GM23338 (cell line): ENCODE results near the gene MAP4K3. TPM values are rescaled to one million over a fixed set of nuclear protein-coding genes. Genes with fewer than 3 reads are reported as not detected.

ENCODE experiments used
- ATAC-seq: fragments of 200-7000 bp; cut with Tn5 transposase; 3 replicates; pipeline ENCODE4 v1.9.1; 2020
- DNase-seq: peaks from one replicate; pipeline ENCODE4 v3.0.0-alpha.2; 2015; ENCODE audit warnings: low spot score
- H2AFZ ChIP-seq: fragments of 200-600 bp; sonication (generic); 2 replicates; pipeline ENCODE4 v1.8.0; 2016; ENCODE audit warnings: antibody characterized with exemption, mild to moderate bottlenecking, moderate library complexity
- H3F3A ChIP-seq: fragments of 200-600 bp; sonication (generic); replicated peaks from 2 replicates; pipeline ENCODE4 v1.8.0; 2017; ENCODE audit warnings: antibody characterized with exemption, mixed run types, low read depth
- H3K27ac ChIP-seq: fragments of 200-600 bp; sonication (generic); 2 replicates; pipeline ENCODE4 v1.6.1; 2016; ENCODE audit warnings: low read depth
- H3K27me3 ChIP-seq: fragments of 200-600 bp; sonication (generic); 2 replicates; pipeline ENCODE4 v1.8.0; 2016; ENCODE audit warnings: mild to moderate bottlenecking, mixed run types, moderate library complexity; ENCODE audit not compliant: insufficient read depth
- H3K36me3 ChIP-seq: fragments of 200-600 bp; sonication (generic); 2 replicates; pipeline ENCODE4 v1.8.0; 2016; ENCODE audit warnings: mild to moderate bottlenecking; ENCODE audit not compliant: insufficient read depth
- H3K4me1 ChIP-seq: fragments of 200-600 bp; sonication (generic); 2 replicates; pipeline ENCODE4 v1.8.0; 2016; ENCODE audit warnings: mild to moderate bottlenecking, moderate library complexity; ENCODE audit not compliant: insufficient read depth
- H3K4me2 ChIP-seq: fragments of 200-600 bp; sonication (generic); 2 replicates; pipeline ENCODE4 v1.7.1; 2017; ENCODE audit warnings: mixed run types
- H3K4me3 ChIP-seq: fragments of 200-600 bp; sonication (generic); 2 replicates; pipeline ENCODE4 v1.6.1; 2016; ENCODE audit warnings: mixed run types
- H3K79me2 ChIP-seq: fragments of 200-600 bp; sonication (generic); replicated peaks from 2 replicates; pipeline ENCODE4 v1.8.0; 2017; ENCODE audit warnings: mild to moderate bottlenecking; ENCODE audit not compliant: insufficient read depth
- H3K9me2 ChIP-seq: fragments of 200-600 bp; sonication (generic); 2 replicates; pipeline ENCODE4 v1.8.0; 2017; ENCODE audit not compliant: insufficient read depth
- H4K20me1 ChIP-seq: fragments of 200-600 bp; sonication (generic); replicated peaks from 2 replicates; pipeline ENCODE4 v1.8.0; 2017; ENCODE audit warnings: mild to moderate bottlenecking; ENCODE audit not compliant: insufficient read depth
- H3K27ac Mint-ChIP-seq: 2 replicates; pipeline ENCODE4 v1.8.0; 2020; ENCODE audit warnings: inconsistent platforms, mild to moderate bottlenecking, moderate library complexity, mixed read lengths
- H3K27me3 Mint-ChIP-seq: 3 replicates; pipeline ENCODE4 v1.8.0; 2022; ENCODE audit warnings: low read depth, mild to moderate bottlenecking, moderate library complexity, mixed read lengths, inconsistent platforms; ENCODE audit not compliant: insufficient read depth, poor library complexity
- H3K36me3 Mint-ChIP-seq: 3 replicates; pipeline ENCODE4 v1.8.0; 2021; ENCODE audit warnings: low read depth, mild to moderate bottlenecking, inconsistent platforms, moderate library complexity, mixed read lengths
- H3K4me1 Mint-ChIP-seq: 3 replicates; pipeline ENCODE4 v1.8.0; 2020; ENCODE audit warnings: mild to moderate bottlenecking, inconsistent platforms, mixed read lengths
- H3K4me3 Mint-ChIP-seq: 3 replicates; pipeline ENCODE4 v1.8.0; 2021; ENCODE audit warnings: moderate library complexity, mild to moderate bottlenecking, inconsistent platforms, mixed read lengths
- H3K9me3 Mint-ChIP-seq: 3 replicates; pipeline ENCODE4 v1.8.0; 2020; ENCODE audit warnings: moderate library complexity, mild to moderate bottlenecking, inconsistent platforms, mixed read lengths
- CREB1 ChIP-seq: fragments of 250-450 bp; sonication (Bioruptor Pico); IDR thresholded peaks from 2 replicates; pipeline ENCODE4 v1.5.0; 2020; ENCODE audit warnings: low read depth, mild to moderate bottlenecking, moderate library complexity
- EZH2 ChIP-seq: fragments of 200-600 bp; sonication (generic); IDR thresholded peaks from one replicate; pipeline ENCODE4 v1.8.0; 2017; ENCODE audit warnings: antibody characterized with exemption, mild to moderate bottlenecking, low read depth; ENCODE audit not compliant: unreplicated experiment
- POLR2AphosphoS5 ChIP-seq: IDR thresholded peaks from 2 replicates; pipeline ENCODE4 v1.6.1; 2016; ENCODE audit warnings: antibody characterized with exemption, low read depth
- STAT1 ChIP-seq: IDR thresholded peaks from one replicate; pipeline ENCODE4 v1.6.1; 2016; ENCODE audit warnings: antibody characterized with exemption; ENCODE audit not compliant: unreplicated experiment
- ZNF114 ChIP-seq: fragments of 250-450 bp; sonication (Bioruptor Pico); IDR thresholded peaks from 2 replicates; pipeline ENCODE4 v1.5.0; 2020; ENCODE audit warnings: mild to moderate bottlenecking, moderate library complexity
- polyA plus RNA-seq: library from polyadenylated mRNA; unstranded; fragments of >200 nt; fragmentation: Nextera tagmentation; extraction: Ambion mirVana; gene quantifications from 2 replicates; pipeline ENCODE4 v1.2.1, GENCODE V29; 2016
- total RNA-seq: library from RNA; depleted of rRNA; stranded (reverse); fragments of >200 nt; shearing (Covaris generic); gene quantifications from 2 replicates; pipeline ENCODE4 v1.2.3, GENCODE V29; 2014
- TF ChIP-seq, protein P1 (sequence below): IDR thresholded peaks from one replicate; pipeline ENCODE4 v1.6.1; 2018; ENCODE audit warnings: antibody characterized with exemption; ENCODE audit not compliant: unreplicated experiment
- TF ChIP-seq, protein P2 (sequence below): fragments of 250-450 bp; sonication (Bioruptor Pico); IDR thresholded peaks from 2 replicates; pipeline ENCODE4 v1.5.0; 2020; ENCODE audit warnings: mild to moderate bottlenecking, moderate library complexity

The MAP4K3 gene
- total and polyA plus RNA-seq, 2 experiments from 2014 or later, result 33.0 to 90.7 TPM

DNA sequence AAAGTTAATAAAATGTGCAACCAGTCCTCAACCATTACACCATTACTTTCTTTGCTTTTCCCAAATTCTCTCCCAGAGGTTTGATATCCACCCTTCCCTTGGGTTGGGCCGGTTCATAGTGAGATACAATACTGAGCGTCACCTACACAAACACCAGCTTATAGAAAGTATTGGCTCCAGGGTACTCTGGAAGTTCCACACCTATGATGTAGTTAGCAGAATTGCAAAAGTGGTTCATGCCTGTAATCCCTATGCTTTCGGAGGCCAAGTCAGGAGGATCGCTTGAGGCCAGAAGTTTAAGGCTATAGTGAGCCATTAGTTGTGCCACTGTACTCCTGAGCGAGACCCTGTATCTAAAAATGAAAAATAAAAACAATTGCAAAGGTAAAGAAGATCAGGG, 15.3 kb upstream of the MAP4K3 start (continued):
- TF ChIP-seq, protein P1, sequence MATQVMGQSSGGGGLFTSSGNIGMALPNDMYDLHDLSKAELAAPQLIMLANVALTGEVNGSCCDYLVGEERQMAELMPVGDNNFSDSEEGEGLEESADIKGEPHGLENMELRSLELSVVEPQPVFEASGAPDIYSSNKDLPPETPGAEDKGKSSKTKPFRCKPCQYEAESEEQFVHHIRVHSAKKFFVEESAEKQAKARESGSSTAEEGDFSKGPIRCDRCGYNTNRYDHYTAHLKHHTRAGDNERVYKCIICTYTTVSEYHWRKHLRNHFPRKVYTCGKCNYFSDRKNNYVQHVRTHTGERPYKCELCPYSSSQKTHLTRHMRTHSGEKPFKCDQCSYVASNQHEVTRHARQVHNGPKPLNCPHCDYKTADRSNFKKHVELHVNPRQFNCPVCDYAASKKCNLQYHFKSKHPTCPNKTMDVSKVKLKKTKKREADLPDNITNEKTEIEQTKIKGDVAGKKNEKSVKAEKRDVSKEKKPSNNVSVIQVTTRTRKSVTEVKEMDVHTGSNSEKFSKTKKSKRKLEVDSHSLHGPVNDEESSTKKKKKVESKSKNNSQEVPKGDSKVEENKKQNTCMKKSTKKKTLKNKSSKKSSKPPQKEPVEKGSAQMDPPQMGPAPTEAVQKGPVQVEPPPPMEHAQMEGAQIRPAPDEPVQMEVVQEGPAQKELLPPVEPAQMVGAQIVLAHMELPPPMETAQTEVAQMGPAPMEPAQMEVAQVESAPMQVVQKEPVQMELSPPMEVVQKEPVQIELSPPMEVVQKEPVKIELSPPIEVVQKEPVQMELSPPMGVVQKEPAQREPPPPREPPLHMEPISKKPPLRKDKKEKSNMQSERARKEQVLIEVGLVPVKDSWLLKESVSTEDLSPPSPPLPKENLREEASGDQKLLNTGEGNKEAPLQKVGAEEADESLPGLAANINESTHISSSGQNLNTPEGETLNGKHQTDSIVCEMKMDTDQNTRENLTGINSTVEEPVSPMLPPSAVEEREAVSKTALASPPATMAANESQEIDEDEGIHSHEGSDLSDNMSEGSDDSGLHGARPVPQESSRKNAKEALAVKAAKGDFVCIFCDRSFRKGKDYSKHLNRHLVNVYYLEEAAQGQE, result no peak
- TF ChIP-seq ZNF114 (CRISPR knock-in tag), result no peak
- TF ChIP-seq POLR2AphosphoS5, result no peak
- TF ChIP-seq STAT1, result no peak
- no peak for TF ChIP-seq EZH2

DNA sequence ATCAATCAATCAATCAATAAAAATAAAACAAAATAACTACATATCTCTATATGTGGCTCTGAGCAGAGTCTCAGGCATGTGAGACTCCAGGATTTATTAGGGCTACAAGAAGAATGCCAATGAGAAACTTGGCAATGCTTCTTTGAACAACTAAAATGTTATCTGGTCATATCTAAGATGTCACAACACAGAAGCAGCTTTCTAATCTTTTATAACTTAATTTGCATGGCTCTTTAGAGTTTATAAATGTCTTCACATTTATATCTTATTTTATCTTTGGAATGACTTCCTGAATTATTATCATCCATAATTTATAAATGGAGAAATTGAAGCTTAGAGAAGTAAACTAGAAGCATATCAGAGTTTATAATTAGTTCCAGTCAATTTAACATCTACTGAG, 14.9 kb upstream of the MAP4K3 start:
- H3K9me3 Mint-ChIP-seq, result peaks cover 2% of the 10 kb centered on the region; the same call in 1 of the 3 replicates
- H3K79me2 ChIP-seq, result no peaks in the 10 kb centered on the region

More for the DNA sequence above, 14.9 kb upstream of the MAP4K3 start:
- no peak for DNase-seq
- H3K4me3 Mint-ChIP-seq, result no peak overlapping the region
- no peak for ATAC-seq
- Histone ChIP-seq H3K27ac (no peak overlapping the region), H4K20me1 (no peaks in the 10 kb centered on the region), H3K4me2 (no peak overlapping the region), H3K27me3 (no peaks in the 10 kb centered on the region), H2AFZ (no peak overlapping the region), H3K9me2 (no peaks in the 10 kb centered on the region), H3F3A (no peaks in the 10 kb centered on the region), H3K4me3 (no peak overlapping the region), H3K4me1 (no peaks in the 10 kb centered on the region; the same call in 1 of the 2 replicates), H3K36me3 (no peaks in the 10 kb centered on the region)
- H3K27ac Mint-ChIP-seq, result no peak overlapping the region
- H3K36me3 Mint-ChIP-seq, result no peaks in the 10 kb centered on the region; the same call in 1 of the 3 replicates
- H3K27me3 Mint-ChIP-seq, result no peaks in the 10 kb centered on the region
- TF ChIP-seq POLR2AphosphoS5, result no peak
- TF ChIP-seq STAT1, result no peak
- TF ChIP-seq, protein P2, sequence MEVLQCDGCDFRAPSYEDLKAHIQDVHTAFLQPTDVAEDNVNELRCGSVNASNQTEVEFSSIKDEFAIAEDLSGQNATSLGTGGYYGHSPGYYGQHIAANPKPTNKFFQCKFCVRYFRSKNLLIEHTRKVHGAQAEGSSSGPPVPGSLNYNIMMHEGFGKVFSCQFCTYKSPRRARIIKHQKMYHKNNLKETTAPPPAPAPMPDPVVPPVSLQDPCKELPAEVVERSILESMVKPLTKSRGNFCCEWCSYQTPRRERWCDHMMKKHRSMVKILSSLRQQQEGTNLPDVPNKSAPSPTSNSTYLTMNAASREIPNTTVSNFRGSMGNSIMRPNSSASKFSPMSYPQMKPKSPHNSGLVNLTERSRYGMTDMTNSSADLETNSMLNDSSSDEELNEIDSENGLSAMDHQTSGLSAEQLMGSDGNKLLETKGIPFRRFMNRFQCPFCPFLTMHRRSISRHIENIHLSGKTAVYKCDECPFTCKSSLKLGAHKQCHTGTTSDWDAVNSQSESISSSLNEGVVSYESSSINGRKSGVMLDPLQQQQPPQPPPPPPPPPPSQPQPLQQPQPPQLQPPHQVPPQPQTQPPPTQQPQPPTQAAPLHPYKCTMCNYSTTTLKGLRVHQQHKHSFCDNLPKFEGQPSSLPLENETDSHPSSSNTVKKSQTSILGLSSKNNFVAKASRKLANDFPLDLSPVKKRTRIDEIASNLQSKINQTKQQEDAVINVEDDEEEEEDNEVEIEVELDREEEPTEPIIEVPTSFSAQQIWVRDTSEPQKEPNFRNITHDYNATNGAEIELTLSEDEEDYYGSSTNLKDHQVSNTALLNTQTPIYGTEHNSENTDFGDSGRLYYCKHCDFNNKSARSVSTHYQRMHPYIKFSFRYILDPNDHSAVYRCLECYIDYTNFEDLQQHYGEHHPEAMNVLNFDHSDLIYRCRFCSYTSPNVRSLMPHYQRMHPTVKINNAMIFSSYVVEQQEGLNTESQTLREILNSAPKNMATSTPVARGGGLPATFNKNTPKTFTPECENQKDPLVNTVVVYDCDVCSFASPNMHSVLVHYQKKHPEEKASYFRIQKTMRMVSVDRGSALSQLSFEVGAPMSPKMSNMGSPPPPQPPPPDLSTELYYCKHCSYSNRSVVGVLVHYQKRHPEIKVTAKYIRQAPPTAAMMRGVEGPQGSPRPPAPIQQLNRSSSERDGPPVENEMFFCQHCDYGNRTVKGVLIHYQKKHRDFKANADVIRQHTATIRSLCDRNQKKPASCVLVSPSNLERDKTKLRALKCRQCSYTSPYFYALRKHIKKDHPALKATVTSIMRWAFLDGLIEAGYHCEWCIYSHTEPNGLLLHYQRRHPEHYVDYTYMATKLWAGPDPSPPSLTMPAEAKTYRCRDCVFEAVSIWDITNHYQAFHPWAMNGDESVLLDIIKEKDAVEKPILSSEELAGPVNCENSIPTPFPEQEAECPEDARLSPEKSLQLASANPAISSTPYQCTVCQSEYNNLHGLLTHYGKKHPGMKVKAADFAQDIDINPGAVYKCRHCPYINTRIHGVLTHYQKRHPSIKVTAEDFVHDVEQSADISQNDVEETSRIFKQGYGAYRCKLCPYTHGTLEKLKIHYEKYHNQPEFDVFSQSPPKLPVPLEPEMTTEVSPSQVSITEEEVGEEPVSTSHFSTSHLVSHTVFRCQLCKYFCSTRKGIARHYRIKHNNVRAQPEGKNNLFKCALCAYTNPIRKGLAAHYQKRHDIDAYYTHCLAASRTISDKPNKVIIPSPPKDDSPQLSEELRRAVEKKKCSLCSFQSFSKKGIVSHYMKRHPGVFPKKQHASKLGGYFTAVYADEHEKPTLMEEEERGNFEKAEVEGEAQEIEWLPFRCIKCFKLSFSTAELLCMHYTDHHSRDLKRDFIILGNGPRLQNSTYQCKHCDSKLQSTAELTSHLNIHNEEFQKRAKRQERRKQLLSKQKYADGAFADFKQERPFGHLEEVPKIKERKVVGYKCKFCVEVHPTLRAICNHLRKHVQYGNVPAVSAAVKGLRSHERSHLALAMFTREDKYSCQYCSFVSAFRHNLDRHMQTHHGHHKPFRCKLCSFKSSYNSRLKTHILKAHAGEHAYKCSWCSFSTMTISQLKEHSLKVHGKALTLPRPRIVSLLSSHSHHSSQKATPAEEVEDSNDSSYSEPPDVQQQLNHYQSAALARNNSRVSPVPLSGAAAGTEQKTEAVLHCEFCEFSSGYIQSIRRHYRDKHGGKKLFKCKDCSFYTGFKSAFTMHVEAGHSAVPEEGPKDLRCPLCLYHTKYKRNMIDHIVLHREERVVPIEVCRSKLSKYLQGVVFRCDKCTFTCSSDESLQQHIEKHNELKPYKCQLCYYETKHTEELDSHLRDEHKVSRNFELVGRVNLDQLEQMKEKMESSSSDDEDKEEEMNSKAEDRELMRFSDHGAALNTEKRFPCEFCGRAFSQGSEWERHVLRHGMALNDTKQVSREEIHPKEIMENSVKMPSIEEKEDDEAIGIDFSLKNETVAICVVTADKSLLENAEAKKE (CRISPR knock-in tag), result no peak
- TF ChIP-seq CREB1 (CRISPR knock-in tag), result no peak
- no peak for TF ChIP-seq ZNF114 (CRISPR knock-in tag)
- H3K4me1 Mint-ChIP-seq, result 0 out of 3 replicates have a peak, but pooled peaks cover 2% of the 10 kb centered on the region
